ENCODE results near the gene SELENON. TPM values are rescaled to one million over a fixed set of nuclear protein-coding genes. Genes with fewer than 3 reads are reported as not detected.

SELENON gene
- total RNA-seq, 1 donor from 2014 or later: 87.1 TPM

DNA sequence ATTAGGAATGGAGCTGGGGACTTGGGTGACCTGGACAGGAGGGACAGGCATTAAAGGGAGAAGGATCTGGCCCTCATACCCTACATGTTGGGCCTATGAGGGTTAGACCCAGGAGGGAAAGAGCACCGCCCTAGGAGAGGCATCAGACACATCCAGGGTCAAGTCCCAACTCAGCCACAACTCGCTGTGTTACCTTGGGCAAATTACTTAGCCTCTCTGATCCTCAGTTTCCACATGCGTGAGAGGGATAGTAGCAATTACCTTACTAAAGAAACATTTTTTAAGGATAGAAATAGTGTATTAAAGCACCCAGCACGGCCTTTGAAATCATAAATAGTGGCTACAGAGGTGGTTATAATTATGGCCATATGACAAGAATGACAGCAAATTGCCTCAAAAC lies 20.1 kb upstream of the SELENON start:
- H3K27ac Mint-ChIP-seq: no peak overlapping the region
- DNase-seq (ENCODE audit: low spot score, unreplicated experiment): no peak

DNA sequence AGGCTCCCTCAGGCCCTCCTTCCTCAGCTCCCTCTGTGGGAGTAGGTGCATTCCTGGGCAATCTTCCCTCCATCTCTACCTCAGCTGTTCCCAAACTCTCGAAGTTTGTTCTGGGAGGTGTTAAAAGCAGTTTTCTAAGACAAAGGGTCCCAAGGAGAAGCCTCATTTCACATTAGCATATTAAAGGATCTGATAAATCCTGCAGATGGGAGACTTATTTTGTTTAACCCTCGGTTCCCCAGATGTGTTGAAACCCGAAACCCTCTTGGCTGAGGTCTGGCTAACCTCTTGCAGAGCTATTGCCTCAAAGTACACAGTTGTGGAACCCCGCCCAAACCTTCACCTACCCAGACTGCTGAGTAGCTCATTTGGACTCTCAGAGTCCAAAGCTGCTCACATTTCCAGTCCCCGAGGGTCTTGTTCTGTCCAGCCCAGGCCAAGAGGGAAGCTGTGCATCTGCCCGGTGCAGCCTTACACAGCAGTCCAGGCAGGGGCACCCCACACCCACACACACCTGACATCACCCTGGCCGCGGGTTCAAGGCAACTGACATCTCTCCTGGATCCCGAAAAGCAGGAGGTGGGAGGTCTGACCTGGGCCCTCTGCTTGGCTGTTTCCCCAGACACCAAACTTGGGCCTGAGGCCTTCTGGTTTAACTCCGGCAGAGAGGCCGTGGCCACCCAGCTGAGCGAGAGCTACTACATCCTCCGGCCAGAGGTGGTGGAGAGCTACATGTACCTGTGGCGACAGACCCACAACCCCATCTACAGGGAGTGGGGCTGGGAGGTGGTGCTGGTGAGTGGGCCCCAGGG lies 19.5 kb upstream of the SELENON start:
- H3K27ac Mint-ChIP-seq: no peak overlapping the region
- no peak overlapping the region for H3K4me3 Mint-ChIP-seq (ENCODE audit: low read depth)
- peaks cover 12% of the 10 kb centered on the region for H3K4me1 Mint-ChIP-seq (ENCODE audit: low read depth)
- peaks cover 3% of the 10 kb centered on the region for H3K27me3 Mint-ChIP-seq
- no peaks in the 10 kb centered on the region for H3K36me3 Mint-ChIP-seq (ENCODE audit: insufficient read depth)
- TF ChIP-seq, protein P1, sequence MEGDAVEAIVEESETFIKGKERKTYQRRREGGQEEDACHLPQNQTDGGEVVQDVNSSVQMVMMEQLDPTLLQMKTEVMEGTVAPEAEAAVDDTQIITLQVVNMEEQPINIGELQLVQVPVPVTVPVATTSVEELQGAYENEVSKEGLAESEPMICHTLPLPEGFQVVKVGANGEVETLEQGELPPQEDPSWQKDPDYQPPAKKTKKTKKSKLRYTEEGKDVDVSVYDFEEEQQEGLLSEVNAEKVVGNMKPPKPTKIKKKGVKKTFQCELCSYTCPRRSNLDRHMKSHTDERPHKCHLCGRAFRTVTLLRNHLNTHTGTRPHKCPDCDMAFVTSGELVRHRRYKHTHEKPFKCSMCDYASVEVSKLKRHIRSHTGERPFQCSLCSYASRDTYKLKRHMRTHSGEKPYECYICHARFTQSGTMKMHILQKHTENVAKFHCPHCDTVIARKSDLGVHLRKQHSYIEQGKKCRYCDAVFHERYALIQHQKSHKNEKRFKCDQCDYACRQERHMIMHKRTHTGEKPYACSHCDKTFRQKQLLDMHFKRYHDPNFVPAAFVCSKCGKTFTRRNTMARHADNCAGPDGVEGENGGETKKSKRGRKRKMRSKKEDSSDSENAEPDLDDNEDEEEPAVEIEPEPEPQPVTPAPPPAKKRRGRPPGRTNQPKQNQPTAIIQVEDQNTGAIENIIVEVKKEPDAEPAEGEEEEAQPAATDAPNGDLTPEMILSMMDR (IDR thresholded peaks at IDR 0.05; ENCODE audit: unreplicated experiment): no peak
- no peaks in the 10 kb centered on the region for H3K9me3 Mint-ChIP-seq (ENCODE audit: low read depth)
- no peak for DNase-seq (ENCODE audit: low spot score, unreplicated experiment)

More for the DNA sequence above, 20.1 kb upstream of the SELENON start:
- Mint-ChIP-seq H3K27me3 (peaks cover 3% of the 10 kb centered on the region), H3K36me3 (ENCODE audit: insufficient read depth) (no peaks in the 10 kb centered on the region), H3K9me3 (ENCODE audit: low read depth) (no peaks in the 10 kb centered on the region), H3K4me3 (ENCODE audit: low read depth) (no peak overlapping the region), H3K4me1 (ENCODE audit: low read depth) (peaks cover 18% of the 10 kb centered on the region)
- TF ChIP-seq, protein P1 (IDR thresholded peaks at IDR 0.05; ENCODE audit: unreplicated experiment): no peak

DNA sequence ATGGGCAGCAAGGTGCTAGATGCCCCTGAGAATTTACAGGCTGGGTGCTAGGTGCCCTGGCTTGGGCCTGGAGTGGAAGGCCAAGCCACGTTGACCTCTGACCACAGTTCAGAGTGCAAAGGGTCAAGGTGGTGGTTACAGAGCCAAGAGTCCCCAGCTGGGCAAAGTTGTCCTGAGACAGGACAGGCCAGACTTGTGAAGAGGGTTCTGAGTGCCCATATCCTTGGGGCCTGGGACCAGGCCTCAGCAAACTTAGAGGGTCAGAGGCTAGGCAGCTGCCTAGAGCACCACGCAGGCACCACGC lies 18.9 kb upstream of the SELENON start:
- Mint-ChIP-seq H3K27ac (no peak overlapping the region), H3K4me3 (ENCODE audit: low read depth) (no peak overlapping the region), H3K36me3 (ENCODE audit: insufficient read depth) (no peaks in the 10 kb centered on the region), H3K4me1 (ENCODE audit: low read depth) (peaks cover 13% of the 10 kb centered on the region), H3K27me3 (peaks cover 3% of the 10 kb centered on the region), H3K9me3 (ENCODE audit: low read depth) (no peaks in the 10 kb centered on the region)
- TF ChIP-seq, protein P1 (IDR thresholded peaks at IDR 0.05; ENCODE audit: unreplicated experiment): no peak
- no peak for DNase-seq (ENCODE audit: low spot score, unreplicated experiment)

DNA sequence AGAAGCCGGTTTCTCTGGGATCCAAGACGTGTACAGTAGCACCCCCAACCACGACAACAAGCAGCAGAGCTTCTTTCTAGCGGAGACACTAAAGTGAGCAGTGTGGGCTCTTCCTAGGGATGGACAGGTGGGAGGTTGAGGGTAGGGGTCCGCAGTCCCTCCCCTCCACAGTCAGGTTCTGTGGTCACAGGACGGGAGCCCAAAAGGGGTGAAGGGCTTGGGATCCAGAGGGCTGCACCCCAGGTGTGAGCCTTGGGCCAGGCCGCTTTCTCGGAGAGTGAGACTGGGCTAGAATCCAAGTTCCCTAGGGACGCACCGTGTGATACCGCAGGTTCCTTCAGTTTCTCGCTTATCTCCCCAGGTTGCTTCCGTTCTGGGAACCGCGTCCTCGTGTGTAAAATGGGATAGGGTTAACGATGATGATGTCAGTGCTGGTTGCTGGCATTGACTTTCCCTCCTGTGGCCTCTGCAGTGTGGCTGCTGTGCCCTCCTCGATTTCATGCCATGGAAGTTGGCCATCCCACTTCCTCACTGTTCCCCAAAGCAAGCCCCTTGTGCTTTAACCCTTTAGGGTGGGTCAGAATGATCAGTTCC lies 17.3 kb upstream of the SELENON start:
- H3K27me3 Mint-ChIP-seq: peaks cover 3% of the 10 kb centered on the region
- TF ChIP-seq, protein P1 (IDR thresholded peaks at IDR 0.05; ENCODE audit: unreplicated experiment): no peak
- no peak for DNase-seq (ENCODE audit: low spot score, unreplicated experiment)
- H3K4me1 Mint-ChIP-seq (ENCODE audit: low read depth): peaks cover 14% of the 10 kb centered on the region
- H3K4me3 Mint-ChIP-seq (ENCODE audit: low read depth): no peak overlapping the region
- no peaks in the 10 kb centered on the region for H3K36me3 Mint-ChIP-seq (ENCODE audit: insufficient read depth)
- H3K27ac Mint-ChIP-seq: no peak overlapping the region
- H3K9me3 Mint-ChIP-seq (ENCODE audit: low read depth): no peaks in the 10 kb centered on the region

DNA sequence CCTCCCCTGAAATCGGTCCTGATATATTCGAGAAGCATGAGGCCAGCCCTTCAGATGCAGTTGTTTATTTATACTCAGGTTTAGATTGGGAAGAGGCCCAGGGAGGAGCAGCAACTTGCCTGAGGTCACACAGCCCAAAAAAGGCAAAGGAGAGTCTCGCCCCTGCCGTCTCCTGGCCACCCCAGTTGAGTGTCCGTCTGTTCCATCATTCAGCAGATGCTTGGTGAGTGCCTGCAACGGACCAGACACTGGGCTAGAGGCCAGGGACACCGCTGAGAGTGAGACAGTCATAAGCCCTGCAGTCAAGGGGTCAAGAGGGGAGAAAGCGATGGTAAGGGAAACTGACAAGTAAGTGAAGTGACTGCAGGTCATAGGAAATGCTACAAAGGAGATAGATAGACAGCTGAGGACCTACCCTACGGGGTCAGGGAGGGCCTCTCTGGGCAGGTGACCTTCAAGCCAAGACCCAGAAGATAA lies 15.4 kb upstream of the SELENON start:
- no peak overlapping the region for H3K27ac Mint-ChIP-seq
- H3K4me1 Mint-ChIP-seq (ENCODE audit: low read depth): peaks cover 14% of the 10 kb centered on the region
- peaks cover 6% of the 10 kb centered on the region for H3K27me3 Mint-ChIP-seq
- H3K9me3 Mint-ChIP-seq (ENCODE audit: low read depth): no peaks in the 10 kb centered on the region
- no peak overlapping the region for H3K4me3 Mint-ChIP-seq (ENCODE audit: low read depth)
- H3K36me3 Mint-ChIP-seq (ENCODE audit: insufficient read depth): no peaks in the 10 kb centered on the region
- no peak for DNase-seq (ENCODE audit: low spot score, unreplicated experiment)
- TF ChIP-seq, protein P1 (IDR thresholded peaks at IDR 0.05; ENCODE audit: unreplicated experiment): no peak
